AG04450 (cell line): ENCODE measurements around the gene RBM17. TPM values are rescaled to one million over a fixed set of nuclear protein-coding genes. Genes with fewer than 3 reads are reported as not detected.

Experiments
- CTCF ChIA-PET: fragments of 300-600, 350-600 bp; formaldehyde crosslinking; extraction: SDS; loops from one replicate; lab custom pipeline; 2022; ENCODE audit warnings: antibody characterized with exemption, inconsistent platforms; lab: Charles Lee
- POLR2A ChIA-PET: fragments of 350-600 bp; formaldehyde crosslinking; extraction: SDS; loops from one replicate; lab custom pipeline; 2021; ENCODE audit warnings: antibody characterized with exemption, inconsistent platforms; lab: Yijun Ruan, JAX
- DNase-seq: peaks from one replicate; pipeline ENCODE4 v3.0.0-alpha.2; 2011; ENCODE audit warnings: low read depth, low spot score
- H3K27ac ChIP-seq: one replicate; pipeline ENCODE4 v1.5.1; 2012; ENCODE audit warnings: low read depth, low read length, control low read depth
- H3K27me3 ChIP-seq: one replicate; pipeline ENCODE4 v1.6.0; 2012; ENCODE audit warnings: low read length; ENCODE audit not compliant: control insufficient read depth, insufficient read depth
- H3K4me3 ChIP-seq: 2 replicates; pipeline ENCODE4 v1.5.1; 2011; ENCODE audit warnings: mild to moderate bottlenecking, low read depth, low read length, control low read depth
- H3K9me3 ChIP-seq: 2 replicates; pipeline ENCODE4 v1.5.1; 2012; ENCODE audit warnings: low read length; ENCODE audit not compliant: control insufficient read depth, insufficient read depth
- CTCF ChIP-seq: IDR thresholded peaks from 2 replicates; pipeline ENCODE4 v1.5.1; 2011; ENCODE audit warnings: low read depth, low read length, control low read depth, inconsistent platforms
- polyA plus RNA-seq: library from polyadenylated mRNA; depleted of rRNA; stranded (reverse); fragments of >200 nt; gene quantifications from 2 replicates; pipeline ENCODE4 v1.2.3, GENCODE V29; 2011

The RBM17 gene
- polyA plus RNA-seq, 1 experiment, result 38.9 TPM

DNA sequence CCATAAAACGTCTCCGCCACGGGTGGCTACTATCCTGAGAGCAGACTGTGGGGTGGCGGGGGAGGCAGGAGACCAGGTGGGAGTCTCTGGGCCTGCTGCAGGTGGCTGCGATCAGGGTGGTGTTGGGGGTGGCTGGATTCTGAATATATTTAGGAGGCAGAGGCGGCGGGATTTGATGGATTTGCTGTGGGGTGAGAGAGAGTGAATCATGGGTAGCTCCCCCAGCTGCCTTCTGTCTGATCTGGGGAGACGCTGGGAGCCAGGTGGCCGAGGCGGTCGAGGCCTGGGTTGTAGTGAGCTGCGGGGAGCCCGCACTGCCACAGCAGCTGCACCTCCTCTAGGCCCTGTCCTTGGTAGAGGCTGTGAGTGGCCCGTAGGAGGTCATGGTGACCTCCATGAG is 65.7 kb downstream of the RBM17 start:
- H3K27ac ChIP-seq, result no peak overlapping the region
- DNase-seq, result no peak
- peaks cover 9% of the 10 kb centered on the region; the same call in 1 of the 2 replicates for H3K9me3 ChIP-seq
- TF ChIP-seq CTCF, result no peak
- H3K4me3 ChIP-seq, result no peak overlapping the region
- ChIA-PET POLR2A (interaction anchor here (1.0 kb wide), 1 partner anchor 10 kb away, joined by 4 read pairs; no protein-coding TSS in a partner anchor), CTCF (interaction anchor here (0.8 to 1.1 kb wide), 2 partner anchors 11 to 39 kb away, joined by 3 to 5 read pairs; no protein-coding TSS in a partner anchor)
- no peaks in the 10 kb centered on the region for H3K27me3 ChIP-seq

DNA sequence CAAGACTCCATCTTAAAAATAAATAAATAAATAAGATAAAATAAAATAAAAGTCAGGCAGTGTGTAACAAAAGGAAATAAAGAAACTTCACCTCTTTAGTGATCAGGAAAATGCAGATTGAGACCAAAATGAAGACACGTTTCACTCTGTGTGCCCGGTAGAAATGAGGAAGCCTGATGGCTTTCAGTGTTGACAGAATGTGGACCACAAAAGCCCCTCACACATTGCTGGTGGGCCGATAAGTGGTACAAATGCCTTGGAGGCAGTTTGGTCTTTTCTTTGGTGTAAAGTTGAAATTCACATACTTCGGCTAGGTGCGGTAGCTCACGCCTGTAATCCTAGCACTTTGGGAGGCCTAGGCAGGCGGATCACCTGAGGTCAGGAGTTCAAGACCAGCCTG is 69.4 kb downstream of the RBM17 start:
- no peak overlapping the region for H3K4me3 ChIP-seq
- H3K27ac ChIP-seq, result peak overlapping the region; percentile 90
- POLR2A ChIA-PET, result no interaction called here
- H3K9me3 ChIP-seq, result peaks cover 9% of the 10 kb centered on the region; the same call in 1 of the 2 replicates
- CTCF ChIA-PET, result interaction anchor here (0.7 to 2.1 kb wide), 2 partner anchors 65 to 243 kb away, joined by 5 to 6 read pairs; no protein-coding TSS in a partner anchor
- no peak for TF ChIP-seq CTCF
- no peaks in the 10 kb centered on the region for H3K27me3 ChIP-seq
- DNase-seq, result no peak

GRCh38 chr10:6161921-6162320 is 73.1 kb downstream of the RBM17 start:
- no peaks in the 10 kb centered on the region; the same call in 1 of the 2 replicates for H3K9me3 ChIP-seq
- POLR2A ChIA-PET, result interaction anchor here (2.3 kb wide), 1 partner anchor 41 kb away, joined by 17 read pairs; the partner anchor contains the start of gene PFKFB3
- H3K27ac ChIP-seq, result no peak overlapping the region

GRCh38 chr10:6162589-6163356 is 73.9 kb downstream of the RBM17 start:
- peak overlapping the region; percentile 47 for H3K27ac ChIP-seq
- POLR2A ChIA-PET, result interaction anchor here (0.7 to 2.3 kb wide), 6 partner anchors 18 to 239 kb away, joined by 3 to 17 read pairs (median 4); partner anchors contain the start of gene PFKFB3
- H3K9me3 ChIP-seq, result no peaks in the 10 kb centered on the region; the same call in 1 of the 2 replicates
- CTCF ChIA-PET, result interaction anchor here (0.9 to 2.6 kb wide), 6 partner anchors 11 to 239 kb away, joined by 3 to 18 read pairs (median 6); partner anchors contain the start of gene PFKFB3
- no peak overlapping the region for H3K4me3 ChIP-seq
- DNase-seq, result no peak
- no peak for TF ChIP-seq CTCF
- no peaks in the 10 kb centered on the region for H3K27me3 ChIP-seq

More at GRCh38 chr10:6161921-6162320, 73.1 kb downstream of the RBM17 start:
- H3K27me3 ChIP-seq, result no peaks in the 10 kb centered on the region
- TF ChIP-seq CTCF, result no peak
- CTCF ChIA-PET, result interaction anchor here (0.6 to 2.6 kb wide), 7 partner anchors 10 to 240 kb away, joined by 3 to 18 read pairs (median 5); partner anchors contain the start of gene PFKFB3
- no peak overlapping the region for H3K4me3 ChIP-seq
- DNase-seq, result no peak
